NCI-H1417 (cell line): ENCODE measurements around the gene B4GALT6.

ENCODE experiments used
- DNase-seq, 3 experiments: peaks; one replicate each; lab custom pipeline; 2025; lab: John Stamatoyannopoulos, UW

The B4GALT6 gene

DNA sequence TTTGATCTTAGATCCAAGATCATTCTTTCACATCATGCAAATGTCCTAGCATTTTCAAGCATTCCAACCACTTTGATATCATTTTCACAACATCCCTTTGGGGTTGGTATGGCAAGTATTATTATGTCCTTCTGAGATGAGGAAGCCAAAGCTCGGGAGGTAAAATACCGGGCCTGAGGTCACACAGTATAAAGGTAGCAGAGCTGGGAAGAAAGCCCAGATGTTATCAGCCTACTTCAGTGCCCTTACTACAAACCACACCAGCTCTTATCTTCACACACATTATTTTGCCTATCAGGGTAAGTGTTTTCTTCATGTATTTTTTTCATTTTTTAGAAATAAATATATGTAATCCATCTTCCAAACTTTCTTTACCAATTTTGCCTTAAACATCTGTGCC is 4.2 kb upstream of the B4GALT6 start:
- DNase-seq, result no peak

- peak in 1 of 3 experiments; percentile 44 for DNase-seq
Measured at GRCh38 chr18:31686986-31687928, 2.9 kb upstream of the B4GALT6 start.

- DNase-seq, result peak in 2 of 3 experiments; percentile 6 to 56
Measured at GRCh38 chr18:31686572-31686971, 2.2 kb upstream of the B4GALT6 start.

- peak; percentile 80 to 98 (median 97) for DNase-seq
Measured at GRCh38 chr18:31685097-31686082, 1.0 kb upstream of the B4GALT6 start.

- peak in 1 of 3 experiments; percentile 5 for DNase-seq
Measured at GRCh38 chr18:31683968-31684278, 458 bp downstream of the B4GALT6 start.

GRCh38 chr18:31683106-31683505 is 1.3 kb downstream of the B4GALT6 start:
- DNase-seq, result peak in 1 of 3 experiments; percentile 31

- peak in 2 of 3 experiments; percentile 36 to 69 for DNase-seq
Measured at GRCh38 chr18:31680831-31681568, 3.4 kb downstream of the B4GALT6 start.

- DNase-seq, result no peak
Measured at GRCh38 chr18:31680433-31680811, 4.0 kb downstream of the B4GALT6 start.

DNA sequence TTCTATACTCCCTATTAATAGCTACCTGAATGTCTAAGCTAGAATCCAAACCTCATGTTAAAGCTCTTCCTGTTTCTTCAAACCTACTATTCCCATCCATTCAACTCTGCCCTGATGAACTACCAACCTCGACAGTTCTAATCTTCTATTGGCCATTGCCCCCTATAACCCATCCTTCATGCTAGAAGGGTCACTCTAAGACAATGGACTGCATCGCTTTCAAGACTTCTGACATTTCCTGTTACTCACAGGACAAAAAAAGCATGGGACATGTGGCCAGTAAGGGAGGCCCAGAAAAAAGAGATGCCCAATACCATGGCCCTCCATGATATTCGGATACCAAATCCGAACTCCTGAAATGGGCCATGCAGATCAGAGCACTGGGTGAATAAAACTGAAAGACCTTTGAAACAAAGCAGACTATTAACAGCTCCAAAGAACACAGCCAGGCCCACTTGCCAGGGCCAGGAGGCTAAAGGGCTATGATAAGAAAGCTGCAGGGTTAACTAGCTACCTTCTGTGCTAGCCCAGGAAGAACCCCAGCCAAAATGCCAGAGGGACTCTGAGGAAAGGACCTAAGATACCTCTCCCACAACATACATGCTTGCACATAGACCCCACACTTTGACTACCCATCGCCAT is 4.5 kb downstream of the B4GALT6 start:
- no peak for DNase-seq

GRCh38 chr18:31679133-31679742 is 5.1 kb downstream of the B4GALT6 start:
- no peak for DNase-seq

- DNase-seq, result no peak
Measured at GRCh38 chr18:31678425-31678824, 6.0 kb downstream of the B4GALT6 start.

- DNase-seq, result no peak
Measured at GRCh38 chr18:31677592-31677991, 6.8 kb downstream of the B4GALT6 start.

GRCh38 chr18:31675404-31675803 is 9.0 kb downstream of the B4GALT6 start:
- DNase-seq, result no peak

GRCh38 chr18:31672628-31673135 is 11.7 kb downstream of the B4GALT6 start:
- DNase-seq, result no peak

- no peak for DNase-seq
Measured at GRCh38 chr18:31671951-31672350, 12.4 kb downstream of the B4GALT6 start.

GRCh38 chr18:31669541-31669940 is 14.8 kb downstream of the B4GALT6 start:
- DNase-seq, result no peak

DNA sequence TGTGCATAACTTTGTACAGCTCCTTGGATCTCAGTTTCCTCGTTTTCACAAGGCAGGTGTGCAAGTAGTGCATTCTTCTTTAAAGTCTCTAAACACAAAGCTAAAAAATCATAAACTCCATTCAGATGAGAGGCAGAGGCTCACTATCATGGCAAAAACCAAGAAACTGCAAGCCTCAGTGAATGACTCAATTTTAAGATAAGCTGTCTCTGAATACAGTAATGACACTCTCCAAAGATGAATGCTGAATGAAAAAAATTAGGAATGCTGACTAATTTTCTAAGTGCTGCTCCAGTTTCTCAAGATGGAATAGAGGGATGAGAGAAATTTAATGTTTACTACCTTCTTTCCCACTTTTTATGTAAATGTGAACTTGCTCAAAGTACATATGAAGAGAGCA is 17.2 kb downstream of the B4GALT6 start:
- no peak for DNase-seq

DNA sequence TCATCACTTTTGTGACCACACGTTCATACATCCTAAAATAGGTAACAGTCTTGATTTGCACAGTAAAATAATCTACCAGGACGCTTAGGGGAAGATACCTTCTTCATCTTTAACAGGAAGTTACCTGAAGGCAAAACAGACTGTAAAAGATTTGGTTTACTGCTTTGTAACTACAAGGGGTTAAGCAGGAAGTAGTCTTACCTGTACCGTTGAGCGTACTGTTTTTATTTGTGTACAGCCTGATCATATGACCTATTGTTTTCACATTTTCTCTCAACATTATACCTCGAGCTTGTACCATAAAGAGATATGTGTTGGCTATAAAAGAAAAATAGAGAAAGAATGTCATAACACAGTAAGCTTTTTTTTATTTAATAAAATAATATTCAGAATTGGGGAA is 18.3 kb downstream of the B4GALT6 start:
- DNase-seq, result no peak

DNA sequence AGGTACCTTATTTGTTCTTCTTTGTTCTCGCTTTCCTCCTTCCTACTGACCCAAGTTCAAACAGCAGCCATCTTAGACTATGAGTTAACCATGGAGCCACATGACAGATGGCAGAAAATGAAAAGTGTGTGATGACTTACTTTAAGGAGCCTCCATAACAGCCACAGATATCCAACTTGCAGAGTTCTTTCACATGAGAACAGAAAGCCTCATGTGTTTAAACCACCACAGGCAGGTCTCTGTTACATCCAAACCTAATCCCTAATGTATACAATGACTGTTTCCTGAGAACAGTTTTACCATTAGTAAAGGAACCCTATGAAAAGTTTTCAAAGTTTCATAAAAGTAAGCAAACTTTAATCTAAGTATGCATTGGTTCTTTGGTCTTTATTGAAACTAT is 20.3 kb downstream of the B4GALT6 start:
- no peak for DNase-seq

GRCh38 chr18:31661965-31662364 is 22.4 kb downstream of the B4GALT6 start:
- no peak for DNase-seq

- no peak for DNase-seq
Measured at GRCh38 chr18:31660763-31661162, 23.6 kb downstream of the B4GALT6 start.
